T-cell (primary cell): ENCODE measurements around the gene ZBTB40. TPM values are rescaled to one million over a fixed set of nuclear protein-coding genes. Genes with fewer than 3 reads are reported as not detected.

Experiments used
- ATAC-seq, 4 experiments: fragments of 200-7000 bp in 3 of 4; fragments of 150-1000 bp in 1 of 4; cut with Tn5 transposase; replicated peaks in 1 of 4; 1 replicate in 3 of 4; 2 replicates in 1 of 4; pipeline ENCODE4 v1.10.0; 2021; ENCODE audit warnings: moderate library complexity in 3 of 4, mild to moderate bottlenecking in 2 of 4, moderate number of reproducible peaks in 1 of 4
- CTCF ChIA-PET, 2 donors: fragments of 300-600 bp; sonication (Branson Sonifier 250); formaldehyde crosslinking; loops; one replicate each; lab custom pipeline; 2022; ENCODE audit warnings: antibody characterized with exemption in 2 of 2; lab: Charles Lee
- POLR2A ChIA-PET, 2 donors: fragments of 300-600 bp; sonication (Branson Sonifier 250); formaldehyde crosslinking; loops; one replicate each; lab custom pipeline; 2022; ENCODE audit warnings: antibody characterized with exemption in 2 of 2; lab: Charles Lee
- DNase-seq, 35 experiments: peaks; one replicate each; pipeline versions ENCODE4 v3.0.0 to v3.0.0-alpha.2; 2013 to 2023
- H3K27ac ChIP-seq: one replicate; pipeline ENCODE4 v1.5.1; 2013; ENCODE audit warnings: low read length
- H3K27me3 ChIP-seq, 2 experiments: replicated peaks in 1 of 2; 1 replicate in 1 of 2; 2 replicates in 1 of 2; pipeline versions ENCODE4 v1.6.1 to v1.7.0; 2013; ENCODE audit warnings: low read length in 1 of 2, mixed read lengths in 1 of 2; ENCODE audit not compliant: control insufficient read depth in 2 of 2, insufficient read depth in 2 of 2; ENCODE audit errors: extremely low read depth in 1 of 2
- H3K36me3 ChIP-seq, 2 donors: 1 replicate in 1 of 2; 2 replicates in 1 of 2; pipeline versions ENCODE4 v1.6.1 to v1.7.0; 2013; ENCODE audit warnings: low read length in 1 of 2; ENCODE audit not compliant: control insufficient read depth in 2 of 2, insufficient read depth in 1 of 2; ENCODE audit errors: extremely low read depth in 1 of 2
- H3K4me1 ChIP-seq, 2 experiments: 1 replicate in 1 of 2; 2 replicates in 1 of 2; pipeline versions ENCODE4 v1.6.1 to v1.7.0; 2013; ENCODE audit warnings: low read length in 2 of 2, mixed read lengths in 1 of 2; ENCODE audit not compliant: insufficient read depth in 2 of 2, control insufficient read depth in 1 of 2; ENCODE audit errors: extremely low read depth in 1 of 2
- H3K4me3 ChIP-seq, 2 donors: 1 replicate in 1 of 2; 2 replicates in 1 of 2; pipeline versions ENCODE4 v1.5.1 to v1.7.0; 2013; ENCODE audit warnings: mild to moderate bottlenecking in 2 of 2, low read length in 1 of 2, moderate library complexity in 1 of 2; ENCODE audit not compliant: control insufficient read depth in 1 of 2; ENCODE audit errors: extremely low read depth in 1 of 2
- H3K9me3 ChIP-seq: 2 replicates; pipeline ENCODE4 v1.7.0; 2013
- H3K27ac Mint-ChIP-seq, 2 donors: one replicate each; pipeline ENCODE4 v1.8.0; 2020 to 2021; ENCODE audit warnings: mild to moderate bottlenecking in 2 of 2, mixed read lengths in 2 of 2
- H3K27me3 Mint-ChIP-seq, 2 donors: one replicate each; pipeline ENCODE4 v1.8.0; 2021 to 2022; ENCODE audit warnings: mixed read lengths in 2 of 2
- H3K36me3 Mint-ChIP-seq: one replicate; pipeline ENCODE4 v1.8.0; 2021; ENCODE audit warnings: mixed read lengths
- H3K4me1 Mint-ChIP-seq, 3 donors: one replicate each; pipeline ENCODE4 v1.8.0; 2020 to 2022; ENCODE audit warnings: mixed read lengths in 3 of 3, mild to moderate bottlenecking in 1 of 3
- H3K4me3 Mint-ChIP-seq, 3 donors: one replicate each; pipeline ENCODE4 v1.8.0; 2020 to 2022; ENCODE audit warnings: mild to moderate bottlenecking in 3 of 3, mixed read lengths in 3 of 3, moderate library complexity in 3 of 3
- H3K9me3 Mint-ChIP-seq, 3 donors: one replicate each; pipeline ENCODE4 v1.8.0; 2020 to 2022; ENCODE audit warnings: mixed read lengths in 3 of 3
- WGBS: methylation state at CpG from one replicate; pipeline ENCODE4 v1.1.5; 2013; ENCODE audit warnings: missing lambda C conversion rate; ENCODE audit not compliant: insufficient coverage; 5-methylcytosine and 5-hydroxymethylcytosine counted together
- total RNA-seq, 35 experiments: library from RNA in 6 of 35; stranded (reverse) in 6 of 35; fragments of 120-200 nt in 1 of 35; gene quantifications; one replicate each; pipeline versions ENCODE4 v1.2.1 to v1.2.4 and lab custom pipeline; 2013 to 2026

ZBTB40 gene
- total RNA-seq, 5 donors from 2014 or later (not counting 1 experiment from before 2014, with no cell fraction given): 42.6 to 62.9 (median 54.1) TPM

DNA sequence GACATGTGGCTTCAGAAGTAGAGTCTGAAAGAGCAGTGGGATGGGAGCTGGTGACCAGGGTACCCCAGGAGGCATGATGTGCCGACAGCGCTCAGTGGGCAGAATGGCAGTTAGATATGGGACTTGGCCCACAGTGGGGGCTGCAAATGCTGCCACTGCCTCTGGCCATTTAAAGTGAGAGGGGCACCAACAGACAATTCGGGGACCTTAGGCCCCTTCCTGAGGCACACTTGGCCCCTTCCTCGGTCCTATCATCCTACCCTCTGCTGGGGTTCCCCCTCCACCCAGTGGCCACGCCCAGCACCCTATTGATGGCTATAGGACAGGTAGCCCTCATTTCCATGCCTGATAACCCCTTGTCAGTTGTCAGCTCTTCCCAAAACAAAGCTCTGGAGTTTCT lies 75.0 kb downstream of the ZBTB40 start:
- H3K4me3 ChIP-seq: no peak overlapping the region
- Mint-ChIP-seq H3K4me3 (no peak overlapping the region), H3K27ac (no peak overlapping the region), H3K9me3 (no peaks in the 10 kb centered on the region), H3K36me3 (peaks cover 62% of the 10 kb centered on the region), H3K4me1 (no peaks in the 10 kb centered on the region), H3K27me3 (no peaks in the 10 kb centered on the region)
- DNase-seq: no peak
- ChIA-PET POLR2A (no interaction called here), CTCF (no interaction called here)
- H3K27me3 ChIP-seq: no peaks in the 10 kb centered on the region
- H3K4me1 ChIP-seq: no peaks in the 10 kb centered on the region
- H3K36me3 ChIP-seq: peaks cover 30 to 66% of the 10 kb centered on the region in 2 donors
- H3K9me3 ChIP-seq: no peaks in the 10 kb centered on the region
- H3K27ac ChIP-seq: no peak overlapping the region
- ATAC-seq: no peak
- 97% methylated on average over 3 of the region's 5 CpGs for WGBS

DNA sequence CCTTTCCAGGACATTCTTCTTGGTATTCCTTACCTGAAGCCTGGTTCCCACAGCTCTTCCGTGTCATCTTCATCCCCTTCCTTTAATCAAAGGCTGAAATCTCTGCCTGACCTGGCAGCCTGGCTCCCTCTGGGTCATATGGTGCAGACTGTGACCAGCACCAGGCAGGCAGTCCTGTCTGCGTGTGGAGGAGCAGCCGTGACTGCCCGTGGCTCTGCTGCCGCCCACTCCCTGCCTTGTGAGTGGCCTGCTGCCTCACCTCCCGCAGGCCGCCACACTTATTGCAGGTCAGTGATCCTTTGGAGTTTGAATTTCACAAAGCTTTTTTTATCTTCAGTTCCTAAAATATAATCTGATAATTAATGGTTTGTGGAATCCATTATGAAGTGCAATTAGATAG lies 75.5 kb downstream of the ZBTB40 start:
- Mint-ChIP-seq H3K36me3 (peaks cover 59% of the 10 kb centered on the region), H3K4me1 (no peaks in the 10 kb centered on the region), H3K4me3 (no peak overlapping the region), H3K27ac (no peak overlapping the region), H3K9me3 (no peaks in the 10 kb centered on the region), H3K27me3 (no peaks in the 10 kb centered on the region)
- CTCF ChIA-PET: no interaction called here
- no peaks in the 10 kb centered on the region for H3K4me1 ChIP-seq
- H3K27me3 ChIP-seq: no peaks in the 10 kb centered on the region
- no peaks in the 10 kb centered on the region for H3K9me3 ChIP-seq
- ATAC-seq: no peak
- WGBS: 93% methylated on average over 5 of the region's 7 CpGs
- no peak for DNase-seq
- peaks cover 30 to 61% of the 10 kb centered on the region in 2 donors for H3K36me3 ChIP-seq
- H3K27ac ChIP-seq: no peak overlapping the region
- no peak overlapping the region for H3K4me3 ChIP-seq
- POLR2A ChIA-PET: no interaction called here

DNA sequence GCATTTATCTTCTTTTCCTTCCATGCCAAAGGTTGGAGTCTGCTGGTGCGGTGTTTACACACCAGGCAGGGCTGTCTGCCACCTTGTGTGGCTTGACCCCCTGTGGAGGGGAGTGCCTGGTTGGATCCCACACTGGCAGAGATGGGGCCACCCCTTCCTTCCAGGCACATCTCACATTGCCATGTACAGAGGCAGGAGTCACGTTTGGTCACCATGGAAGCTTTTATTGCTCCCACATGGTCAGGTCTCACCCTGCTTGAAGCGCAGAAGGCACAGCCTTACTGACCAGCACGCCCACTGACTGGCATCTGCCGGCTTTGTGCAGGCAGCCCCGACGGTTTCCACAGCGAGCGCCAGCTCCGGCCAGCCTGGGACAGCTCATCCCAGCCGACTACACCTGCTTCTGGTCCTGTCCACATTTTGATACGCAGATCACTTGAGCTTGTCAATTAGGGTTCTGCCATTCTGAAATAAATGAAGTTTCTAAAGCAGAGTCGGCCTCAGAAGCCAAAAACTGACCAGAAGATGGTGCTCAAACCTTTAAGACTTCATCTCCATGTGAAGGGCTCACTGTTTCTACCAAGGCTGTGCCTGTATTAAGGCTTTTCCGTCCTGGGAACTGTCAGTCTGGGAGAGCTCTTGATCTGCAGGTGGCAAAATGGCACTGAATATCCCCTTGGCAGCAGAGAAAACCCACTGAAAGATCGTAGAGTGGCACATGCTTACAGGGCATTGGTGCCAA lies 76.1 kb downstream of the ZBTB40 start:
- Histone ChIP-seq H3K36me3 (peaks cover 30 to 58% of the 10 kb centered on the region in 2 donors), H3K4me1 (no peaks in the 10 kb centered on the region), H3K9me3 (no peaks in the 10 kb centered on the region), H3K4me3 (no peak overlapping the region), H3K27me3 (no peaks in the 10 kb centered on the region), H3K27ac (no peak overlapping the region)
- POLR2A ChIA-PET: no interaction called here
- ATAC-seq: no peak
- CTCF ChIA-PET: no interaction called here
- Mint-ChIP-seq H3K4me1 (no peaks in the 10 kb centered on the region), H3K27me3 (no peaks in the 10 kb centered on the region), H3K4me3 (no peak overlapping the region), H3K36me3 (peaks cover 55% of the 10 kb centered on the region), H3K9me3 (no peaks in the 10 kb centered on the region), H3K27ac (no peak overlapping the region)
- WGBS: 94% methylated on average over 13 of the region's 15 CpGs
- no peak for DNase-seq

DNA sequence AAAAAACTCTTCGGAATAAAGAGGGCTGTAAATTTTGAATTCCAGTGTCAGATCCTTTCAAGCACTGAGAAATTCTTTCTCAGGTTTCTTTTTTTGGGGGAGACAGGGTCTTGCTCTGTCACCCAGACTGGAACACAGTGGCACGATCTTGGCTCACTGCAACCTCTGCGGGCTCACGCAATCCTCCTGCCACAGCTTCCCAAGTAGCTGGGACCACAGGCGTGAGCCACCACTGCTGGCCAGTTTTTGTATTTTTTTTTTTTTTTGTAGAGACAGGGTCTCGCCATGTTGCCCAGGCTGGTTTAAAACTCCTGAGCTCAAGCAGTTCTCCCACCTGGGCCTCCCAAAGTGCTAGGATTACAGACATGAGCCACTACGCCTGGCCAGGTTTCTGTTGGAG lies 76.8 kb downstream of the ZBTB40 start:
- no peaks in the 10 kb centered on the region for H3K9me3 ChIP-seq
- peaks cover 30 to 54% of the 10 kb centered on the region in 2 donors for H3K36me3 ChIP-seq
- Mint-ChIP-seq H3K27ac (no peak overlapping the region), H3K36me3 (peaks cover 55% of the 10 kb centered on the region), H3K4me1 (no peaks in the 10 kb centered on the region), H3K27me3 (no peaks in the 10 kb centered on the region), H3K4me3 (no peak overlapping the region), H3K9me3 (no peaks in the 10 kb centered on the region)
- no peak overlapping the region for H3K4me3 ChIP-seq
- POLR2A ChIA-PET: no interaction called here
- DNase-seq (no peak), ATAC-seq (no peak)
- H3K27ac ChIP-seq: no peak overlapping the region
- CTCF ChIA-PET: no interaction called here
- no peaks in the 10 kb centered on the region for H3K4me1 ChIP-seq
- WGBS: 100% methylated on average over 5 of the region's 7 CpGs
- H3K27me3 ChIP-seq: no peaks in the 10 kb centered on the region

DNA sequence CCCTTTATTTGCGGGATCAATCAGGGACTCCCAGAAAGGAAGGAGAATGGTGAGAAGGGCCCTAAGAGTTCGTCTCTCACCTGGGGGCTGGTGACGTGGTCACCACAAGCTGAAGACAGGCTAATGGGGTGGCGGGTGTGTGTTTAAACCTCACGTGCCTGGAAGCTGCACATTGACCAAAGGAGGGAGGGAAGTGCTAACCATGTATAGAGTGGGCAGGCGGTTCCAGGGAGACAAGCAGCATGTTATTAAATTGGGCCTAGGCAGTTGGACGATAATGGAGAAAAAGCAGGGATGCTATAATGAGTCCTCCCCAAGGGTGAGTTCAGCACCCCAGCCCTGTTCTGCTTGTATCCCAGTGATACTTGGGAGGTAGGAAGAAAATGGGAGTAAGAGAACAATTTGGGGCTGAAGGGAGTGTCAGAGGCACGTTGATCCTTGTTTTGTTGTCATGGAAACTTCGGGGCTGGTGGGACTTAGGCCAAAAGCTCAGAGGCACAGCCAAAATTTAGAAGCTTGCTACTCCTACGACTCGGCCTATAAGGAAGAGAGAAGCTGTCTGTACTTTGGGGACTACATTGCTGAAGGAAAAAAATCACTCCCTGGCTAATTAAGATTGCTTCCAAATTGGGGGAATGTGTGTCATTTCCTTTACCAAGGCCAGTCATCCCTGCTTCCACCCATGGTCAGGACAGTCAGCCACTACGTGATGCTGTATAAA lies 78.4 kb downstream of the ZBTB40 start:
- Histone ChIP-seq H3K36me3 (peaks cover 23 to 38% of the 10 kb centered on the region in 2 donors), H3K27me3 (no peaks in the 10 kb centered on the region), H3K9me3 (no peaks in the 10 kb centered on the region), H3K27ac (no peak overlapping the region), H3K4me3 (no peak overlapping the region), H3K4me1 (no peaks in the 10 kb centered on the region)
- POLR2A ChIA-PET: no interaction called here
- peaks cover 47% of the 10 kb centered on the region for H3K36me3 Mint-ChIP-seq
- no peaks in the 10 kb centered on the region for H3K9me3 Mint-ChIP-seq
- H3K27ac Mint-ChIP-seq: no peak overlapping the region
- no peak overlapping the region for H3K4me3 Mint-ChIP-seq
- 96% methylated on average over 11 of the region's 12 CpGs for WGBS
- ATAC-seq: no peak
- no peaks in the 10 kb centered on the region for H3K4me1 Mint-ChIP-seq
- no peaks in the 10 kb centered on the region for H3K27me3 Mint-ChIP-seq
- no peak for DNase-seq
- CTCF ChIA-PET: no interaction called here

DNA sequence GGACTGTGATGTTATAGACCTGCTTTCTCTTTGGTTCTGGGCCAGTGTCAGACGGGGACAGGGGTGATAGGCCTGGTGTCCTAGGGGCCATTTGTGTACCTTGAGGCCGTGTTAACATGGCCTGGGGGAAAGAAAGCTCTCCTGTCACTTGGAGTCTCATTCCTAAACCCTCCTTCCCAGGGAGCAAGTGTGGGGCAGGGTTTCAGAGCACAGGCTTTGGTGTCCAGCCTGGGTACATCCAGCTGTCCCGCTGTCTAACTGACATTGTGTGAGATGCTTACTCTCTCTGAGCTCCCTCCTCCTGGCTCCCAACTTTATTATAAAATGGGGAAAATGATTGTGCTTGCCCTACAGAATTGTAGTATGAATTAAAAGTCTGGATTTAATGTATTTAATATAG lies 79.1 kb downstream of the ZBTB40 start:
- Histone ChIP-seq H3K4me3 (no peak overlapping the region), H3K36me3 (peaks cover 17 to 32% of the 10 kb centered on the region in 2 donors), H3K4me1 (no peaks in the 10 kb centered on the region), H3K27me3 (no peaks in the 10 kb centered on the region), H3K9me3 (no peaks in the 10 kb centered on the region), H3K27ac (no peak overlapping the region)
- ATAC-seq: no peak
- no peak overlapping the region for H3K4me3 Mint-ChIP-seq
- H3K27me3 Mint-ChIP-seq: no peaks in the 10 kb centered on the region
- no peaks in the 10 kb centered on the region for H3K4me1 Mint-ChIP-seq
- H3K36me3 Mint-ChIP-seq: peaks cover 43% of the 10 kb centered on the region
- POLR2A ChIA-PET: no interaction called here
- H3K27ac Mint-ChIP-seq: no peak overlapping the region
- WGBS: no CpG with 5 or more reads among the region's 3 CpGs
- no peak for DNase-seq
- no peaks in the 10 kb centered on the region for H3K9me3 Mint-ChIP-seq
- CTCF ChIA-PET: no interaction called here
